Testis (tissue), 2 donors: ENCODE measurements around the gene DPYD.

ENCODE experiments used
- CTCF ChIP-seq, 3 experiments: fragments of 450-650 bp in 2 of 3; fragments of 200-600 bp in 1 of 3; sonication (generic) in 1 of 3; IDR thresholded peaks; one replicate each; pipeline ENCODE4 v1.5.1; 2016 to 2019; ENCODE audit warnings: antibody characterized with exemption in 3 of 3, mild to moderate bottlenecking in 2 of 3, moderate library complexity in 1 of 3
- POLR2A ChIP-seq: fragments of 450-650 bp; IDR thresholded peaks from one replicate; pipeline ENCODE4 v1.6.1; 2017; ENCODE audit warnings: antibody characterized with exemption, mild to moderate bottlenecking, moderate library complexity

- TF ChIP-seq CTCF (IDR thresholded peaks at IDR 0.05), result no peak
- TF ChIP-seq POLR2A, result no peak
Observed at GRCh38 chr1:97252925-97253324, 667.9 kb downstream of the DPYD start.
